PFSK-1 (cell line): Measurements from ENCODE around the gene DNM1L.

Source experiments
- FOXP2 ChIP-seq: optimal IDR thresholded peaks from 2 replicates; pipeline ENCODE3; 2011; ENCODE audit warnings: borderline replicate concordance, control low read depth, inconsistent platforms; ENCODE audit not compliant: insufficient read depth; ENCODE audit errors: extremely low read length, extremely low read depth
- POLR2AphosphoS5 ChIP-seq: IDR thresholded peaks from 2 replicates; pipeline ENCODE4 v1.6.1; 2012; ENCODE audit warnings: low read depth, mild to moderate bottlenecking, control low read depth, low read length, moderate library complexity
- REST ChIP-seq, 2 experiments: IDR thresholded peaks; 2 replicates each; pipeline versions ENCODE4 v1.6.1 to v1.8.0; 2011 to 2012; ENCODE audit warnings: low read depth in 2 of 2, low read length in 2 of 2, control low read depth in 1 of 2, inconsistent platforms in 1 of 2, mild to moderate bottlenecking in 1 of 2, moderate library complexity in 1 of 2; ENCODE audit not compliant: insufficient read depth in 1 of 2
- SIN3A ChIP-seq: IDR thresholded peaks from 2 replicates; pipeline ENCODE4 v1.6.1; 2012; ENCODE audit warnings: mild to moderate bottlenecking, low read length, moderate library complexity, borderline replicate concordance; ENCODE audit not compliant: insufficient read depth
- TAF1 ChIP-seq: IDR thresholded peaks from 2 replicates; pipeline ENCODE4 v1.6.1; 2012; ENCODE audit warnings: low read length, control low read depth, borderline replicate concordance; ENCODE audit not compliant: insufficient read depth

The DNM1L gene

GRCh38 chr12:32737715-32738114 is 58.6 kb downstream of the DNM1L start:
- TF ChIP-seq TAF1 (no peak), POLR2AphosphoS5 (no peak), SIN3A (no peak), FOXP2 (no peak), REST (IDR thresholded peaks at IDR 0.05; ENCODE audit: insufficient read depth in 1 of 2, low read depth in 2 of 2, low read length in 2 of 2) (no peak)

GRCh38 chr12:32739279-32739678 is 60.2 kb downstream of the DNM1L start:
- TF ChIP-seq POLR2AphosphoS5 (no peak), TAF1 (no peak), SIN3A (no peak)

- no peak for TF ChIP-seq SIN3A
- TF ChIP-seq FOXP2: no peak
- no peak for TF ChIP-seq POLR2AphosphoS5
- TF ChIP-seq REST (IDR thresholded peaks at IDR 0.05; ENCODE audit: insufficient read depth in 1 of 2, low read depth in 2 of 2, low read length in 2 of 2): no peak
- no peak for TF ChIP-seq TAF1
Observed at GRCh38 chr12:32742133-32742532, 63.0 kb downstream of the DNM1L start.

GRCh38 chr12:32743264-32743663 is 64.2 kb downstream of the DNM1L start:
- TF ChIP-seq TAF1: no peak

GRCh38 chr12:32753605-32754004 is 74.5 kb downstream of the DNM1L start:
- TF ChIP-seq TAF1 (no peak), POLR2AphosphoS5 (no peak), FOXP2 (no peak), SIN3A (no peak), REST (IDR thresholded peaks at IDR 0.05; ENCODE audit: insufficient read depth in 1 of 2, low read depth in 2 of 2, low read length in 2 of 2) (no peak)

GRCh38 chr12:32754111-32754510 is 75.0 kb downstream of the DNM1L start:
- no peak for TF ChIP-seq SIN3A
- no peak for TF ChIP-seq REST (IDR thresholded peaks at IDR 0.05; ENCODE audit: insufficient read depth in 1 of 2, low read depth in 2 of 2, low read length in 2 of 2)
- TF ChIP-seq TAF1: no peak
- no peak for TF ChIP-seq POLR2AphosphoS5
- TF ChIP-seq FOXP2: no peak
